GM19023 (cell line): ENCODE measurements around the gene PHF2.

Source experiments
- ATAC-seq: cut with Tn5 transposase; IDR thresholded peaks from one replicate; pipeline ENCODE4 v1.9.1; 2021; ENCODE audit warnings: mild to moderate bottlenecking, moderate library complexity; ENCODE audit not compliant: unreplicated experiment

PHF2 gene

GRCh38 chr9:93598647-93599241, 22.4 kb downstream of the PHF2 start:
- ATAC-seq, result no peak

DNA sequence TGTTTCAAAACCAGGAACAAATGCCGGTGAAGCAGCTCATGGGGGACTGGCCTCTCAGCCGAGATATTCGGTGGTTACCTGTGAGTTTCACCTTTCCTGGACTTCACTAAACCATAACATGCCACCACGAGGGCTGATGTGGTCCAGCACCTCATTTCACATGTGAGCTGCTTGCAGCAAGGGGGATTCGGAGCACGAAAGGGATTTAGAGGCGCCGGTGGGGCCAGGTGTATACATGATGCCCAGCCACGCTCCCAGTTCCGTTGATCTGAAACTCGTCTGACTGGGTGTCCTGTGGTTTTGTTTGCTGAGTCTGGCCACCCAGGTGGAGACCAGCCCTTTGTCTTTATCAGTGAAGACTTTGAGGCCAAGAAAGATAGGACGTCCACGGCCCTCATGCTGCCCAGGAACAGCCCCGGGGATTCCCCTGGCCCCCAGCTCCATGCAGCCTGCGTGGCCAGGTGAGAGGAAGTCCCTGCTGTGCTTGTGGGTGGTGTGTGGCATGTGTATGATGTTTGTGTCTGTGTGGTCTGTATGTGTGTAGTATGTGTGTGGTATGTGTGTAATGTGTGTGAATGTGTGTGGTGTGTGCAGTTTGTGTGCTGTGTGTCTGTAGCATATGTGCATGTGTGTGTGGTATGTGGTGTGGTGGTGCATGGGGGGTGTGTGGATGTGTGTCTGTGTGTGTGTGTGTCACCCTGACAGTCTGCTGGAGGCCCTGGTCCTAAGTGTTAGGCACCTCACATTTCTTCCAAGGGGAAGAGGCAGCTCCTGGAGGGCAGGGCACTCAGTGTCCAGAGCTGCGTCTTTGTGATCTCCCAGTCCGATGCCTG, 23.4 kb downstream of the PHF2 start:
- ATAC-seq, result no peak

- no peak for ATAC-seq
Observed at GRCh38 chr9:93600504-93600903, 24.1 kb downstream of the PHF2 start.

DNA sequence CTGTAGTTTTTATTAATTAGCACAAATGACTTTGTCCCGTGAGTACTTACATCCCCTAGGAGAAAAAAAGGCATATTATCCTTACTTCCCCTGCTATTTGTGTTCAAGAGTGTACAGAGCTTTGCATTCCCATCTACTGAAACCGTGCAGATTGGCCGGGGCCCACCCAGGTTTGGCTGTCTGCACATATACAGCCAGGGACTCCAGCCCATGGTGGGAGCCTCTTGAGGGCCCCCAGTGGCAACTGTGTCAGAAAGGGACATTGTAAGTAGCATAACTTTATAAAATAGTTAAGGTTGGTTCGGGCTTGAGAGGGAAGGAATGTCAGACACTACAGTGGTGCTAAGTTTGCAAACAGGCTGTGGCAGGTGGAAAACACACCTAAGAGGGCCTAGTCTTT, 24.7 kb downstream of the PHF2 start:
- no peak for ATAC-seq

DNA sequence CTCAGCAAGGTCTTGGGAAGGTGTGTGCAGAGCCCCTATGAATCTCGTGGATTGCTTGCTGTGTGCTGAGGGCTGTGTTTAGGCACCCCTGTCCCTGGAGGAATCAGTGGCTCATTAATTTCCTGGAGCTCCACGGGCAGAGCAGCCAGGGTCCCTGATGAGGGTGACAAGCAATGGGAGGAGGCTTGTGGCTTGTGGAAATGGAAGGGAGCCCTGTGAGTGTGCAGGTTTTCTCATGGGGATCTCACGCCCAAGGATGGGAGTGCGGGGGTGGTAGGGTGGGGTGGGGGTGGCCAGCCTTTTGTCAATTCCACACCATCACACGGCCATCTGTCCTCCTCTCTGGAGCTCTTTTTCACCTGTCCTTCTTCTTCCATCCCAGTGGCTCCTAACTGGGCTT, 25.3 kb downstream of the PHF2 start:
- no peak for ATAC-seq

DNA sequence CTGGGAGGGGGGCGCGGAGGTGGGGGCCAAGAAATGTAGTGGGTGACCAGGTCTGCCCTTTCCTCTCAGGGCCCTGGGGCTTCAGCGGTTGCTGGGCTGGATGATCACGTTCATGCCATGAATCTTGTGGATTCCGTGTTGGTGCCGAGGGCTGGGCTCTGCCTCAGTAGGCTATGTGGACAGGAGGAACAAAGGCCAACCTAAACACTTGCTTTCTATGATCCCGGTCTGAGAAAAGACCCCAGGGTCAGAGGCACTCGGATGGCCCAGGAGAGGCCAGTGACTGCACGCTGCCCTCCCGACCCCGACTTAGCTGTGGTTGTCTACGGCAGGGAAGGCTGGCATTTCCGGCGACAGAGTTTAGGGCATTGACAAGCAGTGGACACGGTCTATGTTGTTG, 26.6 kb downstream of the PHF2 start:
- ATAC-seq, result no peak

DNA sequence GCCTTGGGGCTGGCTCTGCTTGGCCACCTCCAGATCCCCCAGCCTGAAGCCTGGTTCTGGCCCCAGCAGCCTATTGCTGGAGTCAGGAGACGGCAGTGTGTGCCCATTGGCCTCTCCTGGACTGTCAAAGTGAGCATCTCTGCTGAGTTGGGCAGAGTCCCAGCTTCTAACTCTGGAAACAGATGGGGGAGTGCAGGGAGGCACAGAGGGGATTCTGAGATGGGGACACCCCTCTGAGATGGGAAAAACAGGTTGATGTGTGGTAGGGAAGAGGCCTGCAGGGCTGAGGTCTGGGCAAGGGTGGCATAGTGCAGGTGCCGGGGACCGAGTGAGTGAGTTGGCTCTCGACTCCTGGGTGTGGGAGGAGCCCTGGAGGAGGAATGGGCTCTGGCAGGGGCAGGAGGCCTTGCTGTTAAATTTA, 27.5 kb downstream of the PHF2 start:
- ATAC-seq, result no peak

- ATAC-seq, result no peak
Observed at GRCh38 chr9:93606187-93606586, 29.8 kb downstream of the PHF2 start.

DNA sequence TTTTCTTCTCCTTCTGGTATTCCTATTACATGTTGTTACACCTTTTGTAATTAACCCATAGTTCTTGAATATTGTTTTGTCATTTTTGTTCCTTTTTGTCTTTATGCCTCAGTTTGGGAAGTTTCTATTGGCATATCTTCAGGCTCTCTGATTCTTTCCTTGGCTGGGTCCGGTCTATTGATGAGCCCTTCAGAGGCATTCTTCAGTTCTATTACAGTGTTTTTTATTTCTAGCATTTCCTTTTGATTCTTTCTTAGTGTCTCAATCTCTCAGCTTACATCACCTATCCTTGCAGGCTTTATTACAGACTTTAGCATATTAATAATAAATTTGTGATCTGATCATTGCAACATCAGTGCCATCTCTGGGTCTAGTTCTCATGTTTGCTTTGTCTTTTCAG, 33.8 kb downstream of the PHF2 start:
- no peak for ATAC-seq

DNA sequence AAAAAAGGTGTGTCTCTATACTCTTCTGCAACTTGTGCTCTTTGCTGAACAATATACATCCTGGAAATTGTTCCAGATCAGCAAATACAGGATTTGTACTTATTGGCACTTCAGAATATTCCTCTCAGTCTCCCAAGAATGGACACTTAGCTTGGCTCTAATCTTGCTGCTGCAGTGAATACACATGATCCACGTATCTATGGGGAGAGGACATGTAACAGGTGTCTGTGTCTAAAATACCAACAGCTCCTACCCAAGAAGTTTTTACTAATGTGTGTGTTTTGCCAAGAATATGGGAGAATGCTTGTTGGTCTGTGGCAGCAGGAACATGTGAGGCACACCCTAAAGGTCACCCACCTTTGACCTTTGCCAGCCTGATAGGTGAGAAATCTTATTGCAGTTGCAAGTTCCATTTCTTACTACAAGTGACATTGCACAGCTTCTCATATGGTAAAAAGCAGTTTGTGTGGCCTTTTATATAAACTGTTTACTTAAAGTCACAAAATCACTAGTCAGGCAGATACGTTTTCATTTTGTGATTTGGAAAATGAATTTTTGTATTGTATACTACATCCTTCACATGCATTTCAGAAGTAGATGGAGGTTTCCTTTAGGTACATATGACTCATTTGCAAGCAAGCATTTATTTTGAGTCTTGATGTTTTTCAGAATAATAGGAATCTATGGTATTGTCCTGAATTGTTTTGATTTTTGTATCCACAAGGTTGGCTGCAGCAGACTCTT, 35.8 kb downstream of the PHF2 start:
- ATAC-seq, result no peak

GRCh38 chr9:93612796-93613154, 36.4 kb downstream of the PHF2 start:
- ATAC-seq, result peak; percentile 85

DNA sequence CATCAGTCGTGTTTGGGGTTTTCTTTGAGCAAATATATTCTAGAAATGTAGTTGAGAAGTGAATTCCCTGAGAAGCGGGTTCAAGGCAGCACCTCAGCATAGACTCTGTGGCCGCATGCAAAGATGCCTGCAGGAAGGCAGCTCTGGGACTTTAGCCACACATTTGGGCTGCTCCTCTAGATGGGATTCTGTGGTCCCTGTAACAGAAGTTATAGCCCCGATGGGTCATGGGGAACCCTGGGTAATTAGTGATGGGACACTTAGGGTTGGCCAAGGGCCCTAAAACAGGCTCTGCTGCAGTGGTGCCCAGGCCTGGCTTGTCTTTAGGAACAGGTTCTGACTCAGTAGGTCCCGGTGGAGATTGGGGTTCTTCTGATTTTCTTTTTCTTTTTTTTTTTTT, 36.8 kb downstream of the PHF2 start:
- no peak for ATAC-seq

DNA sequence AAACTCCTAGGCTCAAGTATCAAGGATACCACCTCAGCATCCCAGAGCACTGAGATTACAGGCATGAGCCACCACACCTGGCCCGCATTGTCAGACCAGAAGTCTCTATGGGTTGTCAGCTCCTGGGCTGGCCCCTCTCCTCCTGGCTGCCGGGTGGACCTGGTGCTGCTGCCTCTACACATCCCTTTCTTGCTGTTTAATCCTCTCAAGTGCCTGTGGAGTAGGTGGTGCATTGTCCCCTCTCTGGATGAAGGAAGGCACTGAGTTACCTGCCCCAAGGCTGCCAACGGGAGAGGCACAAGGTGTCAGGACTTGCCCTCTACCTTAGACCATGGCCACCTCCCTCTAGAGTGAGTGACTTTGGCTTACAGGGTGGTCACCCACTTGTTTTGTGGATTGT, 37.4 kb downstream of the PHF2 start:
- no peak for ATAC-seq

- no peak for ATAC-seq
Observed at GRCh38 chr9:93614830-93615468, 38.6 kb downstream of the PHF2 start.

DNA sequence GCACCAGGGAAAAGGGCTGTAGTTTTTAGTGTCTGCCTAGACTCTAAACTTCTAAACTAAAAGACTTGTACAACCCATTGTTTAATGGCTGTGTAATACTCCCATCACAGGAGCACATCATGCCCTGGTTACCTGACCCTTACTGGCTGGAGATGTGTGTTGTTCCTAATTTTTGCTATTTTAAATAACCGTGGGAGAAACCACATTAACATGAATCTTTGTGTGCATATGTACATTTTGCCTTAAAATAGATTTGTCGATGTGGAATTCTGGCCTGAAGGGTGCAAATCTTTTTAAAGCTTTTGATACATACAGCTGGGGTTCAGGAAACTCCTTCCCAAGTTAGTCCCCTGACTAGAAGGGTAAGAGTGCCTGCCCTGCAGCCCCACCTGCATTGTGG, 39.7 kb downstream of the PHF2 start:
- no peak for ATAC-seq

- ATAC-seq, result no peak
Observed at GRCh38 chr9:93617273-93617672, 40.9 kb downstream of the PHF2 start.

DNA sequence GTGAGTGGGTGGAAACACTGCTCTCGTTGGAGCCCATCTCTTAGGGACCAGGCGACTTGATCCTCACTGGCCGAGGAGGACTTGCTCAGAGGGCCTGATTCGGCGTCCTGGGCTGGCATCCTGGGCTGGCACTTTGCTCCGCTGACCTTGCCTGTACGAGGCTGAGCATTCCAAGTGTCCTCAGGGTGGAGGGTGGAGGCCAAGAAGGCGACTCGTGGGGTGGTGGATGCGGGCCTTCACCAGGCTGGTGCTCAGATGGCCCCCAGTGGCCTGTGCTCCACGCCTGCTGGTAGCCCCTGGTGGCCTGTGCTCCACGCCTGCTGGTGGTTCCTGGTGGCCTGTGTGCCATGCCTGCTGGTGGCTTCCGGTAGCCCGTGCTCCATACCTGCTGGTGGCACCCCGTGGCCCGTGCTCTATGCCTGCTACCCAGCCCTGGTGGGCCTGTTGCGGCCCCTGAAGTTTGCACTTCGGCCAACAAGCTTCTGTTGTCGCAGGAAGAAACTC, 42.9 kb downstream of the PHF2 start:
- no peak for ATAC-seq

- no peak for ATAC-seq
Observed at GRCh38 chr9:93620041-93620506, 43.7 kb downstream of the PHF2 start.

GRCh38 chr9:93620881-93621820, 44.8 kb downstream of the PHF2 start:
- ATAC-seq, result no peak

- no peak for ATAC-seq
Observed at GRCh38 chr9:93621922-93622321, 45.5 kb downstream of the PHF2 start.
